ENCODE measurements around the gene ENPEP. TPM values are rescaled to one million over a fixed set of nuclear protein-coding genes. Genes with fewer than 3 reads are reported as not detected.
"Not testable (repeated sequence)": the region's sequence is repeated elsewhere in the genome, so short reads cannot be mapped to it uniquely, and the experiment has no call there.

The ENPEP gene
- total RNA-seq, 1 experiment from 2014 or later: 16.5 TPM

GRCh38 chr4:110474481-110474880 is 1.5 kb upstream of the ENPEP start:
- Histone ChIP-seq H3K4me1 (replicated peaks) (peaks cover 23% of the 10 kb centered on the region), H3K4me3 (no peak overlapping the region), H3K27me3 (replicated peaks) (no peaks in the 10 kb centered on the region), H3K9me3 (replicated peaks) (no peaks in the 10 kb centered on the region), H3K36me3 (no peaks in the 10 kb centered on the region), H3K27ac (no peak overlapping the region)
- no peak for DNase-seq (ENCODE audit: low read depth in 1 of 2, low spot score in 2 of 2)

GRCh38 chr4:110475080-110475479 is 875 bp upstream of the ENPEP start:
- DNase-seq (ENCODE audit: low read depth in 1 of 2, low spot score in 2 of 2); H3K36me3 ChIP-seq; H3K27ac ChIP-seq; H3K9me3 ChIP-seq (replicated peaks); H3K27me3 ChIP-seq (replicated peaks); H3K4me3 ChIP-seq: not testable (repeated sequence)
- H3K4me1 ChIP-seq (replicated peaks): peaks cover 28% of the 10 kb centered on the region

GRCh38 chr4:110477836-110478235 is 1.9 kb downstream of the ENPEP start:
- Histone ChIP-seq H3K4me1 (replicated peaks) (peaks cover 35% of the 10 kb centered on the region), H3K4me3 (peak overlapping the region; percentile 44), H3K9me3 (replicated peaks) (no peaks in the 10 kb centered on the region), H3K36me3 (no peaks in the 10 kb centered on the region), H3K27me3 (replicated peaks) (no peaks in the 10 kb centered on the region), H3K27ac (no peak overlapping the region)
- DNase-seq (ENCODE audit: low read depth in 1 of 2, low spot score in 2 of 2): no peak

- H3K4me3 ChIP-seq: no peak overlapping the region
- no peaks in the 10 kb centered on the region for H3K9me3 ChIP-seq (replicated peaks)
- peak; percentile 78 to 83 for DNase-seq (ENCODE audit: low read depth in 1 of 2, low spot score in 2 of 2)
- peaks cover 47% of the 10 kb centered on the region for H3K4me1 ChIP-seq (replicated peaks)
- H3K27ac ChIP-seq: peak overlapping the region; percentile 74
- no peaks in the 10 kb centered on the region for H3K36me3 ChIP-seq
- H3K27me3 ChIP-seq (replicated peaks): no peaks in the 10 kb centered on the region
Observed at GRCh38 chr4:110480031-110480549, 4.1 kb downstream of the ENPEP start.

- Histone ChIP-seq H3K9me3 (replicated peaks) (no peaks in the 10 kb centered on the region), H3K27me3 (replicated peaks) (no peaks in the 10 kb centered on the region), H3K36me3 (no peaks in the 10 kb centered on the region), H3K27ac (peak overlapping the region; percentile 74), H3K4me3 (no peak overlapping the region), H3K4me1 (replicated peaks) (peaks cover 48% of the 10 kb centered on the region)
- DNase-seq (ENCODE audit: low read depth in 1 of 2, low spot score in 2 of 2): no peak
Observed at GRCh38 chr4:110480746-110481271, 4.9 kb downstream of the ENPEP start.

- H3K27ac ChIP-seq: peak overlapping the region; percentile 56; the same call in 1 of the 2 replicates
- DNase-seq (ENCODE audit: low read depth in 1 of 2, low spot score in 2 of 2): no peak
- no peaks in the 10 kb centered on the region for H3K9me3 ChIP-seq (replicated peaks)
- H3K4me3 ChIP-seq: no peak overlapping the region
- no peaks in the 10 kb centered on the region for H3K27me3 ChIP-seq (replicated peaks)
- no peaks in the 10 kb centered on the region for H3K36me3 ChIP-seq
- H3K4me1 ChIP-seq (replicated peaks): peaks cover 53% of the 10 kb centered on the region
Observed at GRCh38 chr4:110483516-110483915, 7.6 kb downstream of the ENPEP start.

- peaks cover 53% of the 10 kb centered on the region for H3K4me1 ChIP-seq (replicated peaks)
- no peak overlapping the region for H3K4me3 ChIP-seq
- no peaks in the 10 kb centered on the region for H3K36me3 ChIP-seq
- H3K27ac ChIP-seq: peak overlapping the region; percentile 56
- H3K27me3 ChIP-seq (replicated peaks): no peaks in the 10 kb centered on the region
- H3K9me3 ChIP-seq (replicated peaks): no peaks in the 10 kb centered on the region
- no peak for DNase-seq (ENCODE audit: low read depth in 1 of 2, low spot score in 2 of 2)
Observed at GRCh38 chr4:110484029-110484428, 8.1 kb downstream of the ENPEP start.

- H3K4me3 ChIP-seq: no peak overlapping the region
- no peaks in the 10 kb centered on the region for H3K9me3 ChIP-seq (replicated peaks)
- H3K27me3 ChIP-seq (replicated peaks): no peaks in the 10 kb centered on the region
- H3K4me1 ChIP-seq (replicated peaks): peaks cover 48% of the 10 kb centered on the region
- peak; percentile 74 to 85 for DNase-seq (ENCODE audit: low read depth in 1 of 2, low spot score in 2 of 2)
- H3K27ac ChIP-seq: peak overlapping the region; percentile 56
- no peaks in the 10 kb centered on the region for H3K36me3 ChIP-seq
Observed at GRCh38 chr4:110484767-110485166, 8.8 kb downstream of the ENPEP start.

- H3K27ac ChIP-seq: peak overlapping the region; percentile 56
- no peaks in the 10 kb centered on the region for H3K27me3 ChIP-seq (replicated peaks)
- H3K36me3 ChIP-seq: no peaks in the 10 kb centered on the region
- H3K4me3 ChIP-seq: no peak overlapping the region
- H3K9me3 ChIP-seq (replicated peaks): no peaks in the 10 kb centered on the region
- DNase-seq (ENCODE audit: low read depth in 1 of 2, low spot score in 2 of 2): peak in 1 of 2 experiments; percentile 20
- peaks cover 43% of the 10 kb centered on the region for H3K4me1 ChIP-seq (replicated peaks)
Observed at GRCh38 chr4:110485452-110485851, 9.5 kb downstream of the ENPEP start.

- Histone ChIP-seq H3K36me3 (no peaks in the 10 kb centered on the region), H3K4me1 (replicated peaks) (peaks cover 38% of the 10 kb centered on the region), H3K27me3 (replicated peaks) (no peaks in the 10 kb centered on the region), H3K27ac (no peak overlapping the region), H3K9me3 (replicated peaks) (no peaks in the 10 kb centered on the region), H3K4me3 (no peak overlapping the region)
- DNase-seq (ENCODE audit: low read depth in 1 of 2, low spot score in 2 of 2): no peak
Observed at GRCh38 chr4:110486256-110486655, 10.3 kb downstream of the ENPEP start.

GRCh38 chr4:110486850-110487249 is 10.9 kb downstream of the ENPEP start:
- H3K36me3 ChIP-seq; DNase-seq (ENCODE audit: low read depth in 1 of 2, low spot score in 2 of 2); H3K27ac ChIP-seq; H3K9me3 ChIP-seq (replicated peaks); H3K27me3 ChIP-seq (replicated peaks); H3K4me3 ChIP-seq: not testable (repeated sequence)
- H3K4me1 ChIP-seq (replicated peaks): peaks cover 38% of the 10 kb centered on the region

GRCh38 chr4:110487873-110488272 is 11.9 kb downstream of the ENPEP start:
- DNase-seq (ENCODE audit: low read depth in 1 of 2, low spot score in 2 of 2): no peak
- Histone ChIP-seq H3K9me3 (replicated peaks) (no peaks in the 10 kb centered on the region), H3K27me3 (replicated peaks) (no peaks in the 10 kb centered on the region), H3K4me1 (replicated peaks) (peaks cover 38% of the 10 kb centered on the region), H3K36me3 (no peaks in the 10 kb centered on the region), H3K4me3 (no peak overlapping the region), H3K27ac (0 out of 2 replicates have a peak overlapping the region, but pooled peaks have one; percentile 9)

GRCh38 chr4:110489901-110490508 is 14.1 kb downstream of the ENPEP start:
- H3K27me3 ChIP-seq (replicated peaks): no peaks in the 10 kb centered on the region
- H3K4me3 ChIP-seq: no peak overlapping the region
- no peak for DNase-seq (ENCODE audit: low read depth in 1 of 2, low spot score in 2 of 2)
- H3K27ac ChIP-seq: no peak overlapping the region
- H3K36me3 ChIP-seq: no peaks in the 10 kb centered on the region; the same call in 1 of the 2 replicates
- no peaks in the 10 kb centered on the region for H3K9me3 ChIP-seq (replicated peaks)
- H3K4me1 ChIP-seq (replicated peaks): peaks cover 27% of the 10 kb centered on the region

- H3K4me3 ChIP-seq: no peak overlapping the region
- no peaks in the 10 kb centered on the region for H3K9me3 ChIP-seq (replicated peaks)
- no peak overlapping the region for H3K27ac ChIP-seq
- no peaks in the 10 kb centered on the region for H3K27me3 ChIP-seq (replicated peaks)
- H3K36me3 ChIP-seq: no peaks in the 10 kb centered on the region; the same call in 1 of the 2 replicates
- DNase-seq (ENCODE audit: low read depth in 1 of 2, low spot score in 2 of 2): no peak
- peaks cover 6% of the 10 kb centered on the region for H3K4me1 ChIP-seq (replicated peaks)
Observed at GRCh38 chr4:110492522-110492921, 16.6 kb downstream of the ENPEP start.

All from SJSA1 (cell line).